ENCODE data around the gene ACTR8. TPM values are rescaled to one million over a fixed set of nuclear protein-coding genes. Genes with fewer than 3 reads are reported as not detected.

ACTR8 gene
- total RNA-seq, 2 experiments from 2014 or later: 35.2 to 39.9 TPM

GRCh38 chr3:53823026-53823955 lies 58.7 kb downstream of the ACTR8 start:
- H3K9me3 Mint-ChIP-seq: no peaks in the 10 kb centered on the region
- H3K27me3 Mint-ChIP-seq: peaks cover 15% of the 10 kb centered on the region
- no peak overlapping the region for H3K4me3 Mint-ChIP-seq
- DNase-seq: no peak
- no peaks in the 10 kb centered on the region for H3K36me3 Mint-ChIP-seq (ENCODE audit: low read depth)
- H3K4me1 Mint-ChIP-seq: no peaks in the 10 kb centered on the region
- no peak overlapping the region for H3K27ac Mint-ChIP-seq
- ChIA-PET CTCF (interaction anchor here (1.5 kb wide), 1 partner anchor 12 kb away, joined by 3 read pairs; no protein-coding TSS in a partner anchor), POLR2A (no interaction called here)

DNA sequence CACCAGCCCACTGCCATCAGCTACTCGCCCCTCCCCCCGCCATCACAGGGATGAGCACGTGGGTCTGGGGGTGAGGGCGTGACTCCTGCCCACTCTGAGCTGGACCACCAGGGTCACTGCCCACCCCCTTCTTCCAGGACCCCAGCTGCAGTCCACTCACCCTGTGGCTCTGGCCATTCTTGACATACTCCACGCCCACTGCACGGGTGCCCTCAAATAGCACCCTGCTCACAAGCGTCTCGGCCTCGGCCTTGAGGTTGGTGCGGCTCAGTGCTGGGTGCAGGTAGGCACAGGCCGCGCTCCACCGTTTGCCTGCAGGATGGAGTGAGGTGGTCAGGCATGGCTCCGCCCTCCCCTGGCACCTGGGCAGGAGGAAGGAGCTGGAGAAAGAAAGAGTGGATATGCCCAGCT lies 59.6 kb downstream of the ACTR8 start:
- peaks cover 16% of the 10 kb centered on the region for H3K27me3 Mint-ChIP-seq

DNA sequence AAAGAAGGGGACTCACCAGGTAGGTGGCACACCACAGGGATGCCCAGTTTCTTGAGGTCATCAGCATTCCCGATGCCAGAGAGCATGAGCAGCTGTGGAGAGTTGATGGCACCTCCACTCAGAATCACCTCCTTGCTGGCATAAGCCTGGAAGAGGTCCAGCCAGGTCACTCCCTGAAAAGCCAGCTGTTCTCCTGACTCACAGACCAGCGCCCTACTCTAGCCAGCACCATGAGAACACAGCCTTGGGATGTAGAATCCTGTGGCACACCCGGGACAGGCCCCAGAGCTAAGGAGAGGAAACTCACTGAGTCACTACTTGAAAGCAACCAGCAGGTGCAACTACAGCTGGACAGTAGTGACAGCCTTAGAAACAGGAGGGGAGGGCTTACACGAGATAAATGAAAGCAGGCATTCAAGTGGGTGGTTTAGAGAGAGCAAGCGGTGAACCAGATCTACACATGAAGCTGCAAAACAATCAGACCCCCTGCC lies 60.3 kb downstream of the ACTR8 start:
- H3K4me1 Mint-ChIP-seq: peaks cover 3% of the 10 kb centered on the region
- POLR2A ChIA-PET: no interaction called here

More for the DNA sequence above, 59.6 kb downstream of the ACTR8 start:
- POLR2A ChIA-PET: no interaction called here
- CTCF ChIA-PET: interaction anchor here (1.1 to 1.5 kb wide), 2 partner anchors 13 to 18 kb away, joined by 3 read pairs; no protein-coding TSS in a partner anchor
- DNase-seq: no peak
- Mint-ChIP-seq H3K4me1 (peaks cover 3% of the 10 kb centered on the region), H3K9me3 (no peaks in the 10 kb centered on the region), H3K36me3 (ENCODE audit: low read depth) (no peaks in the 10 kb centered on the region), H3K27ac (no peak overlapping the region), H3K4me3 (no peak overlapping the region)

GRCh38 chr3:53820756-53821580 lies 61.0 kb downstream of the ACTR8 start:
- Mint-ChIP-seq H3K36me3 (ENCODE audit: low read depth) (no peaks in the 10 kb centered on the region), H3K27me3 (peaks cover 13% of the 10 kb centered on the region), H3K4me3 (no peak overlapping the region), H3K4me1 (peaks cover 3% of the 10 kb centered on the region), H3K27ac (no peak overlapping the region), H3K9me3 (no peaks in the 10 kb centered on the region)
- no peak for DNase-seq
- ChIA-PET CTCF (interaction anchor here (1.0 kb wide), 1 partner anchor 17 kb away, joined by 4 read pairs; no protein-coding TSS in a partner anchor), POLR2A (no interaction called here)

More for the DNA sequence above, 60.3 kb downstream of the ACTR8 start:
- CTCF ChIA-PET: interaction anchor here (1.1 to 1.5 kb wide), 2 partner anchors 14 to 17 kb away, joined by 3 read pairs; no protein-coding TSS in a partner anchor
- Mint-ChIP-seq H3K36me3 (ENCODE audit: low read depth) (no peaks in the 10 kb centered on the region), H3K4me3 (no peak overlapping the region), H3K27me3 (peaks cover 13% of the 10 kb centered on the region), H3K27ac (no peak overlapping the region), H3K9me3 (no peaks in the 10 kb centered on the region)
- DNase-seq: no peak

DNA sequence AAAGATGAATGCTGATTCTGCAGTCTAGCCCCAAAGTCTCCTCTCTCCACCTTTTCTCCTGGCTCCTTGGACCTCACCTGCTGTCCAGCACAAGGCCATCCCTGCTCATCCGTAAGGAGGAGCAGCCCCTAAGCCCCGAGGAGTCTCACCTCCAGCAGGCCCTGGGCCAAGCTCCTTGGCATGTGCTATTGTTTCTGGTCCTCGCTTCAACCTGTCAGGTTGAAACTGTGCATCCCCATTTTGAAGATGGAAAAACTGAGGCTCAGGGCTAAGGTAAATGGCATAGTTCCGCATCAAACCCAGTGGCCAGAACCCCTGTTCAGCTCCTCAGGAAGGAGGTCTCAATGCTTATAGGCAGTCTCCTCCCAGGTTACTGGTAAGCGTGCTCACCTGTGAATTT lies 61.9 kb downstream of the ACTR8 start:
- DNase-seq: no peak
- POLR2A ChIA-PET: no interaction called here
- CTCF ChIA-PET: interaction anchor here (1.0 kb wide), 1 partner anchor 16 kb away, joined by 4 read pairs; no protein-coding TSS in a partner anchor
- no peaks in the 10 kb centered on the region for H3K36me3 Mint-ChIP-seq (ENCODE audit: low read depth)
- peaks cover 3% of the 10 kb centered on the region for H3K4me1 Mint-ChIP-seq
- no peaks in the 10 kb centered on the region for H3K9me3 Mint-ChIP-seq
- no peak overlapping the region for H3K27ac Mint-ChIP-seq
- no peak overlapping the region for H3K4me3 Mint-ChIP-seq
- H3K27me3 Mint-ChIP-seq: peaks cover 7% of the 10 kb centered on the region

GRCh38 chr3:53819163-53819868 lies 62.6 kb downstream of the ACTR8 start:
- Mint-ChIP-seq H3K9me3 (no peaks in the 10 kb centered on the region), H3K27me3 (peaks cover 1% of the 10 kb centered on the region), H3K27ac (no peak overlapping the region), H3K4me1 (peaks cover 3% of the 10 kb centered on the region), H3K36me3 (ENCODE audit: low read depth) (no peaks in the 10 kb centered on the region), H3K4me3 (no peak overlapping the region)
- POLR2A ChIA-PET: no interaction called here
- no peak for DNase-seq
- CTCF ChIA-PET: no interaction called here

- ChIA-PET CTCF (interaction anchor here (1.6 kb wide), 1 partner anchor 25 kb away, joined by 4 read pairs; no protein-coding TSS in a partner anchor), POLR2A (no interaction called here)
- no peaks in the 10 kb centered on the region for H3K36me3 Mint-ChIP-seq (ENCODE audit: low read depth)
- H3K4me3 Mint-ChIP-seq: no peak overlapping the region
- no peak overlapping the region for H3K27ac Mint-ChIP-seq
- DNase-seq: no peak
- peaks cover 1% of the 10 kb centered on the region for H3K27me3 Mint-ChIP-seq
- H3K4me1 Mint-ChIP-seq: peaks cover 3% of the 10 kb centered on the region
- no peaks in the 10 kb centered on the region for H3K9me3 Mint-ChIP-seq
These were observed 63.5 kb downstream of the ACTR8 start for GRCh38 chr3:53818221-53819162.

- no peaks in the 10 kb centered on the region for H3K9me3 Mint-ChIP-seq
- ChIA-PET POLR2A (no interaction called here), CTCF (interaction anchor here (1.6 kb wide), 1 partner anchor 24 kb away, joined by 4 read pairs; no protein-coding TSS in a partner anchor)
- H3K4me1 Mint-ChIP-seq: peaks cover 3% of the 10 kb centered on the region
- no peak overlapping the region for H3K4me3 Mint-ChIP-seq
- no peak overlapping the region for H3K27ac Mint-ChIP-seq
- H3K27me3 Mint-ChIP-seq: peaks cover 1% of the 10 kb centered on the region
- DNase-seq: no peak
- no peaks in the 10 kb centered on the region for H3K36me3 Mint-ChIP-seq (ENCODE audit: low read depth)
These were observed 64.1 kb downstream of the ACTR8 start for GRCh38 chr3:53817809-53818208.

DNA sequence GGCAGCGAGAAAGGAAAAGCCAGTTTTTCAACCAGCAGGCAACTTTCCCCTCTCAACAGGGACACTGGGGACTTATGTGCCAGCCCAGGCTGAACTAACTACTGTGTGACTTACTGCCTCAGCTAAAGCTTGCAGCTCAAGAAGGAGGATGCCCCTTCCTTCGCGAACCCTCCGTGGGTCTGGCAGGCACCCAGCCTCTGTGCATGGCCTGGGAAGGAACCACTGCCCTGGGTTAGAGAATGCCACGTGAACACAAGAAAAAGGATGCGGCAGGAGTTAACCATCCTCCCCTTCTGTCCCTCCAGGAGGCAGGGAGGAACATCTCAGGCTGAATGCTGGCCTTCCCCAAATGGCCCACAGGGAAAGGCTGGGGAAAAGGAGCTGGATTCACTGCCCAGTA lies 64.7 kb downstream of the ACTR8 start:
- ChIA-PET CTCF (interaction anchor here (1.6 kb wide), 1 partner anchor 24 kb away, joined by 4 read pairs; no protein-coding TSS in a partner anchor), POLR2A (no interaction called here)
- Mint-ChIP-seq H3K9me3 (no peaks in the 10 kb centered on the region), H3K36me3 (ENCODE audit: low read depth) (no peaks in the 10 kb centered on the region), H3K4me1 (peaks cover 3% of the 10 kb centered on the region), H3K27me3 (peaks cover 1% of the 10 kb centered on the region), H3K4me3 (no peak overlapping the region), H3K27ac (no peak overlapping the region)
- DNase-seq: no peak
